ENCODE measurements around the gene PDE7B. TPM values are rescaled to one million over a fixed set of nuclear protein-coding genes. Genes with fewer than 3 reads are reported as not detected.
A peak's percentile ranks its signal among the peaks of the same experiment; 100 is the strongest.

Gene PDE7B
- total and polyA plus RNA-seq, 9 of the 15 experiments (the other 6 are each of a cell fraction or from before 2014, with no cell fraction given) = 0.01 TPM; not detected in 8

- TF ChIP-seq TSHZ1 (CRISPR knock-in tag; IDR thresholded peaks at IDR 0.05) = no peak
These were observed 219.3 kb downstream of the PDE7B start (continued) for GRCh38 chr6:136070815-136071214.

GRCh38 chr6:136072691-136073090 is 221.2 kb downstream of the PDE7B start:
- 4% methylated on average over 7 of the region's 7 CpGs for WGBS (ENCODE audit: insufficient coverage, low coverage, missing lambda C conversion rate)
- no peak overlapping the region for H3K27ac ChIP-seq (ENCODE audit: extremely low read depth, low read depth, low read length)
- peaks cover 0 to 11% of the 10 kb centered on the region in 2 experiments; a peak in 2 of 5 replicates for H3K27me3 ChIP-seq (ENCODE audit: control insufficient read depth in 2 of 2, insufficient read depth in 2 of 2, low read length in 2 of 2)
- H3K36me3 ChIP-seq (ENCODE audit: control insufficient read depth, insufficient read depth, low read length) = no peaks in the 10 kb centered on the region
- H3K4me3 ChIP-seq = no peak overlapping the region
- H3K9me1 ChIP-seq (ENCODE audit: control insufficient read depth, insufficient read depth, low read length) = no peaks in the 10 kb centered on the region
- no peak for DNase-seq (ENCODE audit: extremely low read depth in 1 of 4, low spot score in 3 of 4)
- in situ Hi-C loops (cut with MboI) (no loop called here), intact Hi-C loops (cut with micrococcal nuclease) (no loop called here)
- ATAC-seq = no peak
- no peaks in the 10 kb centered on the region for H4K20me1 ChIP-seq (replicated peaks; ENCODE audit: control insufficient read depth, insufficient read depth, low read length)
- ChIA-PET CTCF (ENCODE audit: low intra/inter-chr PET ratio) (no interaction called here), POLR2A (no interaction called here)
- peak overlapping the region; percentile 21; the same call in 1 of the 2 replicates for H2AFZ ChIP-seq (ENCODE audit: low read depth, low read length)
- H3K4me1 ChIP-seq (replicated peaks in 1 of 2; ENCODE audit: control insufficient read depth in 2 of 2, insufficient read depth in 2 of 2, low read length in 2 of 2) = no peaks in the 10 kb centered on the region
- no peaks in the 10 kb centered on the region for H3K9me3 ChIP-seq (replicated peaks; ENCODE audit: control insufficient read depth, insufficient read depth, low read depth, low read length)
- no TSS peak for BruUV-seq (replicated peaks)
- H3K9ac ChIP-seq (ENCODE audit: insufficient read depth in 1 of 2, low read depth in 2 of 2, low read length in 2 of 2) = no peak overlapping the region
- no peak for TF ChIP-seq PRMT5 (CRISPR knock-in tag; IDR thresholded peaks at IDR 0.05)
- no peak for TF ChIP-seq HMGN3 (IDR thresholded peaks at IDR 0.05; ENCODE audit: borderline replicate concordance, extremely low read depth, insufficient read length, low read depth, low read length)
- TF ChIP-seq SMAD1 (IDR thresholded peaks at IDR 0.05; ENCODE audit: low read depth, low read length, partially characterized antibody) = no peak
- no peak for TF ChIP-seq MCM5 (IDR thresholded peaks at IDR 0.05; ENCODE audit: low read depth)
- FAIRE-seq = no peak
- no peak overlapping the region for H3K4me2 ChIP-seq (ENCODE audit: insufficient read depth, low read length)
- no peaks in the 10 kb centered on the region for H3K79me2 ChIP-seq (ENCODE audit: control insufficient read depth, insufficient read depth, low read length)
